SK-N-SH (cell line): ENCODE measurements around the gene ACAT2. TPM values are rescaled to one million over a fixed set of nuclear protein-coding genes. Genes with fewer than 3 reads are reported as not detected.
A peak's percentile ranks its signal among the peaks of the same experiment; 100 is the strongest.

ENCODE experiments used
- CTCF ChIA-PET: fragments of 300-600, 350-600 bp; formaldehyde crosslinking; extraction: SDS; loops from one replicate; lab custom pipeline; 2021; lab: Yijun Ruan, JAX
- POLR2A ChIA-PET: fragments of 350-600 bp; sonication (Branson Sonifier 250); formaldehyde crosslinking; extraction: SDS; loops from one replicate; lab custom pipeline; 2020; ENCODE audit warnings: antibody characterized with exemption, inconsistent platforms; lab: Yijun Ruan, JAX
- DNase-seq: peaks from one replicate; pipeline ENCODE4 v3.0.0; 2012
- H2AFZ ChIP-seq: fragments of 200-600 bp; sonication (generic); 2 replicates; pipeline ENCODE4 v1.8.1; 2016; ENCODE audit warnings: antibody characterized with exemption, mild to moderate bottlenecking, low read depth
- H3F3A ChIP-seq: fragments of 200-600 bp; sonication (generic); replicated peaks from 2 replicates; pipeline ENCODE3; 2016; ENCODE audit warnings: antibody characterized with exemption, mild to moderate bottlenecking; ENCODE audit not compliant: insufficient read depth
- H3K27ac ChIP-seq, 2 experiments: fragments of 200-500 bp in 1 of 2; fragments of 200-600 bp in 1 of 2; sonication (Bioruptor generic) in 1 of 2; sonication (generic), shearing (Covaris generic) in 1 of 2; 2 replicates each; pipeline versions ENCODE4 v1.5.1 to v1.6.1; 2014 to 2016; ENCODE audit warnings: low read depth in 2 of 2, inconsistent platforms in 1 of 2, low read length in 1 of 2, mild to moderate bottlenecking in 1 of 2, mixed read lengths in 1 of 2
- H3K27me3 ChIP-seq: fragments of 200-600 bp; sonication (generic), shearing (Covaris generic); 2 replicates; pipeline ENCODE4 v1.6.1; 2016; ENCODE audit warnings: mixed run types; ENCODE audit not compliant: insufficient read depth
- H3K36me3 ChIP-seq, 2 experiments: fragments of 200-500 bp in 1 of 2; fragments of 200-600 bp in 1 of 2; sonication (Bioruptor generic) in 1 of 2; sonication (generic) in 1 of 2; replicated peaks in 1 of 2; 2 replicates each; pipeline versions ENCODE3 to v1.5.1; 2014 to 2016; ENCODE audit warnings: low read length in 1 of 2, mild to moderate bottlenecking in 1 of 2; ENCODE audit not compliant: insufficient read depth in 2 of 2, control insufficient read depth in 1 of 2
- H3K4me1 ChIP-seq, 2 experiments: fragments of 200-500 bp in 1 of 2; fragments of 200-600 bp in 1 of 2; sonication (Bioruptor generic) in 1 of 2; sonication (generic), shearing (Covaris generic) in 1 of 2; 2 replicates each; pipeline versions ENCODE4 v1.5.1 to v1.6.1; 2014 to 2016; ENCODE audit warnings: low read depth in 1 of 2, low read length in 1 of 2, mixed run types in 1 of 2; ENCODE audit not compliant: insufficient read depth in 2 of 2, control insufficient read depth in 1 of 2
- H3K4me2 ChIP-seq: fragments of 200-600 bp; sonication (generic), shearing (Covaris generic); 2 replicates; pipeline ENCODE4 v1.6.1; 2017; ENCODE audit warnings: mixed run types
- H3K4me3 ChIP-seq, 2 experiments: fragments of 200-500 bp in 1 of 2; fragments of 200-600 bp in 1 of 2; sonication (Bioruptor generic) in 1 of 2; sonication (generic), shearing (Covaris generic) in 1 of 2; 2 replicates each; pipeline versions ENCODE4 v1.5.1 to v1.8.1; 2014 to 2016; ENCODE audit warnings: low read depth in 2 of 2, inconsistent platforms in 1 of 2, low read length in 1 of 2, mild to moderate bottlenecking in 1 of 2, mixed read lengths in 1 of 2, moderate library complexity in 1 of 2
- H3K79me2 ChIP-seq: fragments of 200-600 bp; sonication (generic); 2 replicates; pipeline ENCODE4 v1.8.1; 2017; ENCODE audit warnings: mild to moderate bottlenecking; ENCODE audit not compliant: insufficient read depth
- H3K9ac ChIP-seq: fragments of 200-600 bp; sonication (generic); 2 replicates; pipeline ENCODE4 v1.6.1; 2017; ENCODE audit warnings: mixed run types
- H3K9me2 ChIP-seq: fragments of 200-600 bp; sonication (generic); 2 replicates; pipeline ENCODE4 v1.6.1; 2017; ENCODE audit warnings: mixed run types
- H3K9me3 ChIP-seq: fragments of 200-600 bp; sonication (generic); 2 replicates; pipeline ENCODE4 v1.6.1; 2017; ENCODE audit warnings: mixed run types, mild to moderate bottlenecking, moderate library complexity
- H4K20me1 ChIP-seq: fragments of 200-600 bp; sonication (generic); 2 replicates; pipeline ENCODE4 v1.6.1; 2017; ENCODE audit warnings: mild to moderate bottlenecking, mixed run types; ENCODE audit not compliant: insufficient read depth
- EP300 ChIP-seq, 2 experiments: IDR thresholded peaks; 2 replicates each; pipeline versions ENCODE4 v1.4.0 to v1.6.1; 2012; ENCODE audit warnings: borderline replicate concordance in 1 of 2, low read depth in 1 of 2, low read length in 1 of 2
- FOSL2 ChIP-seq: IDR thresholded peaks from 2 replicates; pipeline ENCODE4 v1.4.0; 2012; ENCODE audit warnings: low read depth, mild to moderate bottlenecking, moderate library complexity, borderline replicate concordance
- GABPA ChIP-seq: IDR thresholded peaks from 2 replicates; pipeline ENCODE4 v1.4.0; 2012; ENCODE audit warnings: low read depth, mild to moderate bottlenecking
- JUND ChIP-seq: IDR thresholded peaks from 2 replicates; pipeline ENCODE4 v1.4.0; 2012
- MXI1 ChIP-seq: IDR thresholded peaks from 2 replicates; pipeline ENCODE4 v1.6.1; 2012; ENCODE audit warnings: mild to moderate bottlenecking, low read depth, low read length, improper control_type of control experiment
- NFIC ChIP-seq: IDR thresholded peaks from 2 replicates; pipeline ENCODE4 v1.4.0; 2012; ENCODE audit warnings: borderline replicate concordance
- NRF1 ChIP-seq: IDR thresholded peaks from 2 replicates; pipeline ENCODE4 v1.6.1; 2012; ENCODE audit warnings: low read depth, mild to moderate bottlenecking, low read length
- POLR2AphosphoS5 ChIP-seq: IDR thresholded peaks from 2 replicates; pipeline ENCODE4 v1.6.1; 2012; ENCODE audit warnings: low read depth, low read length
- RAD21 ChIP-seq: IDR thresholded peaks from 2 replicates; pipeline ENCODE4 v1.6.1; 2012; ENCODE audit warnings: mild to moderate bottlenecking, low read length
- RFX5 ChIP-seq: IDR thresholded peaks from 2 replicates; pipeline ENCODE4 v1.6.1; 2012; ENCODE audit warnings: mild to moderate bottlenecking, improper control_type of control experiment, low read length
- SIN3A ChIP-seq: IDR thresholded peaks from 2 replicates; pipeline ENCODE4 v1.6.1; 2012; ENCODE audit warnings: low read depth, mild to moderate bottlenecking, low read length, moderate library complexity, borderline replicate concordance
- TAF1 ChIP-seq: IDR thresholded peaks from 2 replicates; pipeline ENCODE4 v1.6.1; 2012; ENCODE audit warnings: low read depth, mild to moderate bottlenecking, low read length, moderate library complexity, borderline replicate concordance
- TCF12 ChIP-seq: IDR thresholded peaks from 2 replicates; pipeline ENCODE4 v1.4.0; 2012
- TEAD4 ChIP-seq: IDR thresholded peaks from 2 replicates; pipeline ENCODE4 v1.4.0; 2012; ENCODE audit warnings: mild to moderate bottlenecking, borderline replicate concordance; ENCODE audit not compliant: insufficient read depth
- WGBS: methylation state at CpG from one replicate; pipeline ENCODE4 v1.1.6; 2017; ENCODE audit warnings: low lambda C conversion rate; 5-methylcytosine and 5-hydroxymethylcytosine counted together
- polyA plus RNA-seq, 3 experiments: library from polyadenylated mRNA; depleted of rRNA; stranded (reverse); fragments of >200 nt; gene quantifications; 2 replicates each; pipeline ENCODE4 v1.2.3, GENCODE V29; 2012
- TF ChIP-seq, protein P1 (sequence below): IDR thresholded peaks from 2 replicates; pipeline ENCODE4 v1.4.0; 2012; ENCODE audit warnings: low read depth, borderline replicate concordance
- TF ChIP-seq, protein P2 (sequence below): IDR thresholded peaks from 2 replicates; pipeline ENCODE4 v1.6.1; 2012; ENCODE audit warnings: mild to moderate bottlenecking, low read depth, low read length, moderate library complexity
- TF ChIP-seq, protein P3 (sequence below): IDR thresholded peaks from 2 replicates; pipeline ENCODE4; 2012

Gene ACAT2
- polyA plus RNA-seq, 1 of the 3 experiments (the other 2 are of a cell fraction), result 13.1 TPM

DNA sequence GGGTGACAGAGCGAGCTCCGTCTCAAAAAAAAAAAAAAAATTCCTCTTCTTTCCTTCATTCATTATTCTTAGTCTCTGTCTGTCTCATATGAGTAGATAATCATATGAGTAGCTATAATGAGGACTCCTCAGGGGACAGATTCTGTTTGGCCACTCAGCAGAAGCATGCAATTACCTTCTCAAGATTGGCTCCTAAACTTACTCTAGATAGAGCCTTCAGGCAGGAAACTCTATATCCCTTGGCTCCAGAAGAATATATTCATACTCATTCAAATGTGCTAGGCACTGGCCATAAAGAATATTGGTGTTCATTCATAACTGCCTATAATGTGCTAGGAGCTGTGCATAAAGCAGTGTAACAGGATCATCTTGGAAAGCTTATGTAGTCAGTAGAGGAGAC, 2.2 kb upstream of the ACAT2 start:
- Histone ChIP-seq H3K9me3 (no peaks in the 10 kb centered on the region), H3K79me2 (peaks cover 41% of the 10 kb centered on the region), H3K27me3 (no peaks in the 10 kb centered on the region), H3K9me2 (no peaks in the 10 kb centered on the region), H4K20me1 (no peaks in the 10 kb centered on the region), H3K4me2 (no peak overlapping the region), H3K4me3 (no peak overlapping the region), H3K36me3 (peaks cover 42 to 44% of the 10 kb centered on the region in 2 experiments)
- POLR2A ChIA-PET, result no interaction called here
- no peak for DNase-seq
- CTCF ChIA-PET, result interaction anchor here (1.1 to 1.4 kb wide), 2 partner anchors 8 to 25 kb away, joined by 3 read pairs; no protein-coding TSS in a partner anchor
- WGBS, result 79% methylated on average over 2 of the region's 2 CpGs
- TF ChIP-seq SIN3A, result no peak
- TF ChIP-seq, protein P1, sequence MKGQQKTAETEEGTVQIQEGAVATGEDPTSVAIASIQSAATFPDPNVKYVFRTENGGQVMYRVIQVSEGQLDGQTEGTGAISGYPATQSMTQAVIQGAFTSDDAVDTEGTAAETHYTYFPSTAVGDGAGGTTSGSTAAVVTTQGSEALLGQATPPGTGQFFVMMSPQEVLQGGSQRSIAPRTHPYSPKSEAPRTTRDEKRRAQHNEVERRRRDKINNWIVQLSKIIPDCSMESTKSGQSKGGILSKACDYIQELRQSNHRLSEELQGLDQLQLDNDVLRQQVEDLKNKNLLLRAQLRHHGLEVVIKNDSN, result no peak
- TF ChIP-seq EP300 (IDR thresholded peaks at IDR 0.05; ENCODE audit: borderline replicate concordance in 1 of 2, low read depth in 1 of 2, low read length in 1 of 2), result no peak
- no peak for TF ChIP-seq RAD21
- no peak for TF ChIP-seq GABPA
- no peak for TF ChIP-seq JUND
- TF ChIP-seq, protein P2, sequence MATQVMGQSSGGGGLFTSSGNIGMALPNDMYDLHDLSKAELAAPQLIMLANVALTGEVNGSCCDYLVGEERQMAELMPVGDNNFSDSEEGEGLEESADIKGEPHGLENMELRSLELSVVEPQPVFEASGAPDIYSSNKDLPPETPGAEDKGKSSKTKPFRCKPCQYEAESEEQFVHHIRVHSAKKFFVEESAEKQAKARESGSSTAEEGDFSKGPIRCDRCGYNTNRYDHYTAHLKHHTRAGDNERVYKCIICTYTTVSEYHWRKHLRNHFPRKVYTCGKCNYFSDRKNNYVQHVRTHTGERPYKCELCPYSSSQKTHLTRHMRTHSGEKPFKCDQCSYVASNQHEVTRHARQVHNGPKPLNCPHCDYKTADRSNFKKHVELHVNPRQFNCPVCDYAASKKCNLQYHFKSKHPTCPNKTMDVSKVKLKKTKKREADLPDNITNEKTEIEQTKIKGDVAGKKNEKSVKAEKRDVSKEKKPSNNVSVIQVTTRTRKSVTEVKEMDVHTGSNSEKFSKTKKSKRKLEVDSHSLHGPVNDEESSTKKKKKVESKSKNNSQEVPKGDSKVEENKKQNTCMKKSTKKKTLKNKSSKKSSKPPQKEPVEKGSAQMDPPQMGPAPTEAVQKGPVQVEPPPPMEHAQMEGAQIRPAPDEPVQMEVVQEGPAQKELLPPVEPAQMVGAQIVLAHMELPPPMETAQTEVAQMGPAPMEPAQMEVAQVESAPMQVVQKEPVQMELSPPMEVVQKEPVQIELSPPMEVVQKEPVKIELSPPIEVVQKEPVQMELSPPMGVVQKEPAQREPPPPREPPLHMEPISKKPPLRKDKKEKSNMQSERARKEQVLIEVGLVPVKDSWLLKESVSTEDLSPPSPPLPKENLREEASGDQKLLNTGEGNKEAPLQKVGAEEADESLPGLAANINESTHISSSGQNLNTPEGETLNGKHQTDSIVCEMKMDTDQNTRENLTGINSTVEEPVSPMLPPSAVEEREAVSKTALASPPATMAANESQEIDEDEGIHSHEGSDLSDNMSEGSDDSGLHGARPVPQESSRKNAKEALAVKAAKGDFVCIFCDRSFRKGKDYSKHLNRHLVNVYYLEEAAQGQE, result no peak
- no peak for TF ChIP-seq FOSL2
- TF ChIP-seq NRF1, result no peak
- no peak for TF ChIP-seq TAF1
- TF ChIP-seq MXI1, result no peak
- no peak for TF ChIP-seq TEAD4
- TF ChIP-seq TCF12, result no peak
- TF ChIP-seq, protein P3, sequence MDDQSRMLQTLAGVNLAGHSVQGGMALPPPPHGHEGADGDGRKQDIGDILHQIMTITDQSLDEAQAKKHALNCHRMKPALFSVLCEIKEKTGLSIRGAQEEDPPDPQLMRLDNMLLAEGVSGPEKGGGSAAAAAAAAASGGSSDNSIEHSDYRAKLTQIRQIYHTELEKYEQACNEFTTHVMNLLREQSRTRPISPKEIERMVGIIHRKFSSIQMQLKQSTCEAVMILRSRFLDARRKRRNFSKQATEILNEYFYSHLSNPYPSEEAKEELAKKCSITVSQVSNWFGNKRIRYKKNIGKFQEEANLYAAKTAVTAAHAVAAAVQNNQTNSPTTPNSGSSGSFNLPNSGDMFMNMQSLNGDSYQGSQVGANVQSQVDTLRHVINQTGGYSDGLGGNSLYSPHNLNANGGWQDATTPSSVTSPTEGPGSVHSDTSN, result no peak
- TF ChIP-seq NFIC, result no peak
- no peak for TF ChIP-seq POLR2AphosphoS5
- TF ChIP-seq RFX5, result no peak
- TF ChIP-seq, all 33 proteins: peak for 0
- Histone ChIP-seq H3K27ac (peak overlapping the region in 1 of 2 experiments; percentile 94; a peak in 2 of 4 replicates), H3K4me1 (peaks cover 13 to 20% of the 10 kb centered on the region in 2 experiments), H3K9ac (no peak overlapping the region), H3F3A (peaks cover 49% of the 10 kb centered on the region), H2AFZ (no peak overlapping the region)
